KMS-11 (cell line): ENCODE data around the gene GLRA3.

Experiments
- H2AFZ ChIP-seq: fragments of 200-600 bp; sonication (generic); 2 replicates; pipeline ENCODE4 v1.6.1; 2016; ENCODE audit warnings: antibody characterized with exemption, mixed run types, low read depth
- H3K27ac ChIP-seq: fragments of 200-600 bp; sonication (generic); 2 replicates; pipeline ENCODE4 v1.6.1; 2016; ENCODE audit warnings: mild to moderate bottlenecking, mixed run types
- H3K27me3 ChIP-seq: fragments of 200-600 bp; sonication (generic); 2 replicates; pipeline ENCODE4 v1.6.1; 2017; ENCODE audit warnings: mild to moderate bottlenecking, low read depth, mixed run types, moderate library complexity; ENCODE audit not compliant: insufficient read depth
- H3K36me3 ChIP-seq: fragments of 200-600 bp; sonication (generic); 2 replicates; pipeline ENCODE4 v1.6.1; 2017; ENCODE audit warnings: mild to moderate bottlenecking, mixed run types; ENCODE audit not compliant: insufficient read depth
- H3K4me1 ChIP-seq: fragments of 200-600 bp; sonication (generic); 2 replicates; pipeline ENCODE4 v1.6.1; 2016; ENCODE audit warnings: mild to moderate bottlenecking, low read depth, mixed run types; ENCODE audit not compliant: poor library complexity, severe bottlenecking
- H3K4me2 ChIP-seq: fragments of 200-600 bp; sonication (generic); 2 replicates; pipeline ENCODE4 v1.7.0; 2016; ENCODE audit warnings: mild to moderate bottlenecking, mixed run types
- H3K4me3 ChIP-seq: fragments of 200-600 bp; sonication (generic); IDR thresholded peaks from 2 replicates; pipeline ENCODE4 v1.6.1; 2017; ENCODE audit warnings: low read depth, low read length, mixed read lengths; ENCODE audit not compliant: insufficient read depth
- H3K79me2 ChIP-seq: fragments of 200-600 bp; sonication (generic); 2 replicates; pipeline ENCODE4 v1.6.1; 2016; ENCODE audit warnings: low read depth, mixed run types; ENCODE audit not compliant: insufficient read depth
- H3K9ac ChIP-seq: fragments of 200-600 bp; sonication (generic); 2 replicates; pipeline ENCODE4 v1.6.1; 2016; ENCODE audit warnings: mild to moderate bottlenecking, mixed run types
- H4K20me1 ChIP-seq: fragments of 200-600 bp; sonication (generic); 2 replicates; pipeline ENCODE4 v1.6.1; 2016; ENCODE audit warnings: mild to moderate bottlenecking, mixed run types; ENCODE audit not compliant: insufficient read depth
- CTCF ChIP-seq: fragments of 200-600 bp; sonication (generic); conservative IDR thresholded peaks from 2 replicates; pipeline ENCODE4 v1.6.1; 2017; ENCODE audit warnings: low read depth, mild to moderate bottlenecking, antibody characterized with exemption, low read length, moderate library complexity, mixed read lengths

The GLRA3 gene

DNA sequence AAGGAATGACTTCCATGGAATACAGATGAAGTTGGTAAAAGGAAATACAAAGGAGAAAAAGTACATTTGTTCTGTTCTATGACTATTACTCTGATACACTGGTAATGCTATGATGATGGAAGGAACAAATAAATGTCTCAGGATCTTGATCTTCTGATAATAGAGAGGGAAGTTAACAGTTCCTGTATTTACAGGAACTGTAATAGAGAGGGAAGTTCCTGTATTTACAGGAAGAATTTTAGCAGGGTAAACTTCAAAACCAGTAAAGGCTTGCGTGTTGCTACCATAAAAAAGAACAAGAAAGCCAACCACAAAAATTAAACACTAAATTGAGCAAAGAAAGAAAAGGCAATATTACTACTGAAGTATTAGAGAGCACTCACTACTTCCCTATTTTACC is 215.1 kb downstream of the GLRA3 start:
- no peaks in the 10 kb centered on the region for H3K79me2 ChIP-seq
- H3K4me3 ChIP-seq: no peak overlapping the region
- H3K4me1 ChIP-seq: no peaks in the 10 kb centered on the region
- H2AFZ ChIP-seq: no peak overlapping the region
- no peaks in the 10 kb centered on the region for H4K20me1 ChIP-seq
- TF ChIP-seq CTCF: no peak
- no peaks in the 10 kb centered on the region for H3K36me3 ChIP-seq
- no peak overlapping the region for H3K27ac ChIP-seq
- no peak overlapping the region for H3K4me2 ChIP-seq
- no peaks in the 10 kb centered on the region for H3K27me3 ChIP-seq
- H3K9ac ChIP-seq: no peak overlapping the region

- no peak overlapping the region for H3K4me2 ChIP-seq
- H3K27me3 ChIP-seq: no peaks in the 10 kb centered on the region
- no peaks in the 10 kb centered on the region for H3K36me3 ChIP-seq
- no peak overlapping the region for H3K9ac ChIP-seq
- no peak overlapping the region for H3K4me3 ChIP-seq
- no peaks in the 10 kb centered on the region for H4K20me1 ChIP-seq
- no peak overlapping the region for H2AFZ ChIP-seq
- no peak overlapping the region for H3K27ac ChIP-seq
- TF ChIP-seq CTCF: no peak
- H3K4me1 ChIP-seq: no peaks in the 10 kb centered on the region
- H3K79me2 ChIP-seq: no peaks in the 10 kb centered on the region
Observed at GRCh38 chr4:174611792-174612191, 217.3 kb downstream of the GLRA3 start.

DNA sequence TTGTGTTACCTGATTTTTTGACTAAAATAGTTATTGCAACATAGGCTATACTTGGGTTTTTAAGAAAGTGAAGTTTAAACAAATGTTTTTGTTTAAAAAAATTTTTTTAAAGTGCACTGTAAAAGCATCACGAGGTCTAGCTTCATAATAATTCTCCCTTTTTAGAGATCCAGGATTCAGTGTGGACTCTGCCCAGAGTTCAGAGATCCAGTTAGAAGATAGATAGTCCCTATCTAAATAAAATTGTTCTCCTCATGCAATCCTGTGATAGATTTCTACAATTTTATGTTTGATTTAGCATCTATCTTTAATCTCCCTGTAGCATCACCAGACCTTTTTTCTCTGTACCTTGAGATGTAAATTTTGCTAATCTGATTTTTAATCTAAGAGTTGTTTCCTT is 221.3 kb downstream of the GLRA3 start:
- H4K20me1 ChIP-seq: no peaks in the 10 kb centered on the region
- no peaks in the 10 kb centered on the region for H3K27me3 ChIP-seq
- H3K4me3 ChIP-seq: no peak overlapping the region
- H3K4me1 ChIP-seq: no peaks in the 10 kb centered on the region
- no peaks in the 10 kb centered on the region for H3K36me3 ChIP-seq
- no peaks in the 10 kb centered on the region for H3K79me2 ChIP-seq
- no peak overlapping the region for H3K9ac ChIP-seq
- TF ChIP-seq CTCF: no peak
- H2AFZ ChIP-seq: no peak overlapping the region
- no peak overlapping the region for H3K27ac ChIP-seq
- no peak overlapping the region for H3K4me2 ChIP-seq

GRCh38 chr4:174604198-174604597 is 224.8 kb downstream of the GLRA3 start:
- Histone ChIP-seq H3K9ac (no peak overlapping the region), H3K27ac (no peak overlapping the region), H2AFZ (no peak overlapping the region), H3K36me3 (no peaks in the 10 kb centered on the region), H3K79me2 (no peaks in the 10 kb centered on the region), H3K4me3 (no peak overlapping the region), H3K4me1 (no peaks in the 10 kb centered on the region), H3K4me2 (no peak overlapping the region), H3K27me3 (no peaks in the 10 kb centered on the region), H4K20me1 (no peaks in the 10 kb centered on the region)
- TF ChIP-seq CTCF: no peak

DNA sequence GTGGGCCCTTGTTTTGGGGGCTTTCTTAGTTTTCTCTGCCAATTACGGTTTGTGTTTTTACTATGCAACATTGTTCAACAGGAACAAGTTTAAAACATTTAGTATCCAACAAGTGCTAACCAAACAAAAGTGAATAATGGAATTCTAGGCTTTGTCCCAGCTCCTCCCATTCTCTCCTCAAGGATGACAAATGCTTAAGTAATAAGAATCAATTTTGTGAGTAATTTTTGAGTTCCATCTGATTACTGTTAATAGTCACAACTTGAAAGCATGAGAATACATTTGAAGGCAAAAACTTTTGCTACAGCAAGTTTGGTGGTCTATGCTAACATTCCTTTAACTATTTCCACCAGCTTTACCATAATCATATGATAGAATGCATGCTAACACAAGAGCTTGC is 228.7 kb downstream of the GLRA3 start:
- no peaks in the 10 kb centered on the region for H3K36me3 ChIP-seq
- H3K9ac ChIP-seq: no peak overlapping the region
- H4K20me1 ChIP-seq: no peaks in the 10 kb centered on the region
- no peaks in the 10 kb centered on the region for H3K27me3 ChIP-seq
- no peak overlapping the region for H3K4me3 ChIP-seq
- H3K79me2 ChIP-seq: no peaks in the 10 kb centered on the region
- H3K4me2 ChIP-seq: no peak overlapping the region
- no peak for TF ChIP-seq CTCF
- H3K4me1 ChIP-seq: no peaks in the 10 kb centered on the region
- H3K27ac ChIP-seq: no peak overlapping the region
- H2AFZ ChIP-seq: no peak overlapping the region
